AG04450 (cell line): ENCODE results near the gene DOLPP1. TPM values are rescaled to one million over a fixed set of nuclear protein-coding genes. Genes with fewer than 3 reads are reported as not detected.

Source experiments
- CTCF ChIA-PET: fragments of 300-600, 350-600 bp; formaldehyde crosslinking; extraction: SDS; loops from one replicate; lab custom pipeline; 2022; ENCODE audit warnings: antibody characterized with exemption, inconsistent platforms; lab: Charles Lee
- POLR2A ChIA-PET: fragments of 350-600 bp; formaldehyde crosslinking; extraction: SDS; loops from one replicate; lab custom pipeline; 2021; ENCODE audit warnings: antibody characterized with exemption, inconsistent platforms; lab: Yijun Ruan, JAX
- DNase-seq: peaks from one replicate; pipeline ENCODE4 v3.0.0-alpha.2; 2011; ENCODE audit warnings: low read depth, low spot score
- H3K27ac ChIP-seq: one replicate; pipeline ENCODE4 v1.5.1; 2012; ENCODE audit warnings: low read depth, low read length, control low read depth
- H3K27me3 ChIP-seq: one replicate; pipeline ENCODE4 v1.6.0; 2012; ENCODE audit warnings: low read length; ENCODE audit not compliant: control insufficient read depth, insufficient read depth
- H3K4me3 ChIP-seq: 2 replicates; pipeline ENCODE4 v1.5.1; 2011; ENCODE audit warnings: mild to moderate bottlenecking, low read depth, low read length, control low read depth
- H3K9me3 ChIP-seq: 2 replicates; pipeline ENCODE4 v1.5.1; 2012; ENCODE audit warnings: low read length; ENCODE audit not compliant: control insufficient read depth, insufficient read depth
- polyA plus RNA-seq: library from polyadenylated mRNA; depleted of rRNA; stranded (reverse); fragments of >200 nt; gene quantifications from 2 replicates; pipeline ENCODE4 v1.2.3, GENCODE V29; 2011
- TF ChIP-seq, protein P1 (sequence below): IDR thresholded peaks from 2 replicates; pipeline ENCODE4 v1.5.1; 2011; ENCODE audit warnings: low read depth, low read length, control low read depth, inconsistent platforms

Gene DOLPP1
- polyA plus RNA-seq, 1 experiment = 11.9 TPM

DNA sequence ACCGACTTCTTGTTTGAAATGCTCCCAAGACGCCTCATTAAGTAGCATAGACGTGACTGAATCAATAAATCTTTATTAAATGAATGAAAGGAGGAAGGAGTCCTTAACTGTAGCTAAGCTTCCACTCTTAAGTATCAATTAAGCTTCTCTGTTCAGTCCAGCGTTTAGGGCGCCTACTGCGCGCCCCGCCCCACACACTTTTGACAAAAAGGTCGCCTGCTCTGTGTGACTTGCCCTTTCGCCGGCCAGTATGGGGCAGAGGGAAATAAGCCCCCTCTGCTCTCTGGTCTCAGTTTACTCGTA lies 662 bp upstream of the DOLPP1 start:
- H3K27me3 ChIP-seq = no peaks in the 10 kb centered on the region
- H3K4me3 ChIP-seq = peak overlapping the region; percentile 86
- POLR2A ChIA-PET = interaction anchor here (0.6 to 1.6 kb wide), 2 partner anchors 11 to 543 kb away, joined by 3 to 5 read pairs; no protein-coding TSS in a partner anchor
- no peaks in the 10 kb centered on the region for H3K9me3 ChIP-seq
- H3K27ac ChIP-seq = no peak overlapping the region
- DNase-seq = no peak
- CTCF ChIA-PET = interaction anchor here (0.8 kb wide), 1 partner anchor 52 kb away, joined by 3 read pairs; the partner anchor contains the start of gene SH3GLB2
- TF ChIP-seq, protein P1, sequence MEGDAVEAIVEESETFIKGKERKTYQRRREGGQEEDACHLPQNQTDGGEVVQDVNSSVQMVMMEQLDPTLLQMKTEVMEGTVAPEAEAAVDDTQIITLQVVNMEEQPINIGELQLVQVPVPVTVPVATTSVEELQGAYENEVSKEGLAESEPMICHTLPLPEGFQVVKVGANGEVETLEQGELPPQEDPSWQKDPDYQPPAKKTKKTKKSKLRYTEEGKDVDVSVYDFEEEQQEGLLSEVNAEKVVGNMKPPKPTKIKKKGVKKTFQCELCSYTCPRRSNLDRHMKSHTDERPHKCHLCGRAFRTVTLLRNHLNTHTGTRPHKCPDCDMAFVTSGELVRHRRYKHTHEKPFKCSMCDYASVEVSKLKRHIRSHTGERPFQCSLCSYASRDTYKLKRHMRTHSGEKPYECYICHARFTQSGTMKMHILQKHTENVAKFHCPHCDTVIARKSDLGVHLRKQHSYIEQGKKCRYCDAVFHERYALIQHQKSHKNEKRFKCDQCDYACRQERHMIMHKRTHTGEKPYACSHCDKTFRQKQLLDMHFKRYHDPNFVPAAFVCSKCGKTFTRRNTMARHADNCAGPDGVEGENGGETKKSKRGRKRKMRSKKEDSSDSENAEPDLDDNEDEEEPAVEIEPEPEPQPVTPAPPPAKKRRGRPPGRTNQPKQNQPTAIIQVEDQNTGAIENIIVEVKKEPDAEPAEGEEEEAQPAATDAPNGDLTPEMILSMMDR = no peak

DNA sequence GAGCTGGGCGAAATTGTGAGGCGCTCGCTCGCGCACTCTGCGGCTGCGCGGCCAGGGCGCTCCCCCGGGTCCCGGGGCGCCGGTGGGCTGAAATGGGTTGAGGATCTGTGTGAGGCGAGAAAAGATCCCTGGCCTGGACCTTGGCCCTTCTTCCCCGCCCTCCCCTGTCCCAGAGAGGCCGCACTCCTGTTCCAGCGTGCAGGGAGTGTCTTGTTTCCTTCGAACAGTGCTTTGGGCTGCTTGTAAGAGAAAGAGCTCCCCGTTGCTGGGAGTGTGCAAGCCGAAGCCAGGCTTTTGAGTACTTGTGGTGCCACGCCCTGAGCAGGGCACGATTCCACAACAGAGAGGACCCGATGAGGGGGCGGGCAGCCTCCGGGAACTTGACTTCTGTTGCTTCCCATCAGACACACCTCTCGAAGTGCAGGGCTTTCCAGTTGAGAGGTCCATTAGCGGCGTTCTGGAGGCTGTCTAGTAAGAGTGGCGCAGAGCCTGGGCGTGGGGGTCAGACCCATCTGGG lies 535 bp downstream of the DOLPP1 start:
- POLR2A ChIA-PET = interaction anchor here (0.5 to 1.6 kb wide), 4 partner anchors 10 to 159 kb away, joined by 3 to 6 read pairs (median 4); partner anchors contain the start of gene MIGA2
- DNase-seq = no peak
- Histone ChIP-seq H3K9me3 (no peaks in the 10 kb centered on the region), H3K4me3 (peak overlapping the region; percentile 88), H3K27me3 (no peaks in the 10 kb centered on the region), H3K27ac (peak overlapping the region; percentile 47)
- TF ChIP-seq, protein P1 = no peak
- CTCF ChIA-PET = interaction anchor here (1.2 kb wide), 1 partner anchor 53 kb away, joined by 4 read pairs; the partner anchor contains the start of gene SH3GLB2

DNA sequence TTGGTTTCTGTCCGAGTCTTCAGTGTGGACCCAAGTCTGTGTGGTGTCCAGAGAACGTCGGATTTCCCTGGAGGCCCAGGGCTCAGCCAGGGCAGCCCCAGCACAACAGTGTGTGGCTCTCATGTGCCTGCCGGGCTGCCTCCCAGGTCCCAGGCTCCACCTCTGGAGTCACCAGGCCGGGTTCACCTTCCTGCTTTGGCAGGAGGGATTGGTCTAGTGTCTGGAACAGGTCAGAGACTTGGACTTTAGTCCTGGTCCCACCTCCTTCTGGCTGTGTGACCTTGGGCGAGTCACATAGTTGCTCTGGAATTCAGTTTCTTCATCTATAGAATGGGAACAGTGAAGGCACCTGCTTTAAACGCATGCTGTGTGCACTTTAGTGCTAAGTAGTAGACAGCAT lies 3.2 kb downstream of the DOLPP1 start:
- CTCF ChIA-PET = no interaction called here
- DNase-seq = no peak
- H3K4me3 ChIP-seq = no peak overlapping the region

DNA sequence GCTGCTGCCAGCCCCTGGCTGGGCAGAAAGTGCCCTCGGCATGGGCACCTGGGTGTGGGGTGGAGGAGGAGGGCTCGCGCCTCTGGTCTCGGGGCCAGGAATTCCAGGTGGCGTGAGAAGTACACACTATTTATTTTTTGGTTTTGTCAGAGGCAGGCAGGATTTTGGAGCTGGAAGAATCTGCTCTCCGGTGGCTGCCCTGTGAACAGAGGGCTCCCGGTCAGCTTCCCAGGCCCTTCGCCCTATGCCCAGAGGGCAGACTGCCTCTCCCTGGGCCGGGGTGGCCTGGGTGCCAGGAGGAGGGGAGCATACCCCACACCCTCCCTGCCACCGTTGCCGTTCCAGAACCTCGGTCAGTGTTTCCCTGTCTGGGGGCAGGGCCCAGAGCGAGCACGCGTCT lies 8.3 kb downstream of the DOLPP1 start:
- Histone ChIP-seq H3K27me3 (no peaks in the 10 kb centered on the region), H3K9me3 (no peaks in the 10 kb centered on the region; the same call in 1 of the 2 replicates), H3K4me3 (no peak overlapping the region), H3K27ac (no peak overlapping the region)
- ChIA-PET POLR2A (no interaction called here), CTCF (no interaction called here)
- TF ChIP-seq, protein P1 = no peak
- no peak for DNase-seq

More for the DNA sequence above, 3.2 kb downstream of the DOLPP1 start:
- POLR2A ChIA-PET = no interaction called here
- H3K9me3 ChIP-seq = no peaks in the 10 kb centered on the region
- TF ChIP-seq, protein P1 = no peak
- no peaks in the 10 kb centered on the region for H3K27me3 ChIP-seq
- no peak overlapping the region for H3K27ac ChIP-seq

DNA sequence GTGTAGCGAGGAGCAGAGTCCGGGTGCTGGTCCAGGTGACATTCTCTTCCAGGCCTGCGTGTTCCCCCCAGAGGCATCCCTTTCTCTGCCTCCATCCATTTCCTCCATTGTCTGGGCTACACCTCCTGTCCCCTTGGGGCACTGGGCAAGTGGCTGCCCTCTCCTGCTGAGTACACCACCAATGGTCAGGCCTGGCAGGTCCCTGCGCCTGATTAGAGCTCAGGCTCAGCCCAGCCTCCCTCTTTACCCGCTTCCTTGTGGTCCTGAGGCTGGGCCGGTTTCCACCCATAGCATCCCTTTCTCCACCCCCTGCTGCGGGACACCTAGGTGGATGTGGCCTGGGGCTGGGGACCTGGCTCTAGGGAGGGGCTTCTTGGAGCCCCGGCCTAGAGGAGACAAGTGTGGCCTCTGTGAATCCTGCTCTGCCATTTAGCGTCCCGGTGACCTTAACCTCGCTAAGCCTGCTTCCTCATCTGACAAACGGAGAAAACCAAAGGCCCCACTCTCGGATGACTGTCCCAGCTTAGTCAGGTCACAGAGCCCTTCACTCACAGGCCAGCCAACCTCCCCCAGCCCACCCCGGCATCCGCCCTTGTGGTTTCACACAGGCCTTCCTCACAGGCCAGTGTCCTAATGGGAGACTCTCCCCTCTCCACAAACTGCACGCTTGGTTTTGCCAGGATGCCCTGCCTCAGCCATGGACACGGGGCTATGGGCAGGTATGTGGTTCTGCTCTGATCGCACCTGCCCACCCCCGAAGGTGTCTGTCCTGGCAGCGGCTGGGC lies 12.9 kb downstream of the DOLPP1 start:
- TF ChIP-seq, protein P1 = no peak
- POLR2A ChIA-PET = interaction anchor here (0.8 kb wide), 1 partner anchor 12 kb away, joined by 3 read pairs; no protein-coding TSS in a partner anchor
- Histone ChIP-seq H3K9me3 (no peaks in the 10 kb centered on the region; the same call in 1 of the 2 replicates), H3K4me3 (no peak overlapping the region), H3K27ac (no peak overlapping the region), H3K27me3 (no peaks in the 10 kb centered on the region)
- CTCF ChIA-PET = interaction anchor here (1.0 kb wide), 1 partner anchor 10 kb away, joined by 3 read pairs; no protein-coding TSS in a partner anchor
- DNase-seq = no peak
